Bronchial epithelial cell (primary cell): ENCODE data around the gene PHAF1. TPM values are rescaled to one million over a fixed set of nuclear protein-coding genes. Genes with fewer than 3 reads are reported as not detected.

Experiments
- DNase-seq: peaks from one replicate; pipeline ENCODE4 v3.0.0-alpha.2; 2010; ENCODE audit warnings: low read depth
- FAIRE-seq: peaks from 2 replicates; lab custom pipeline; 2011; peaks lifted over from hg19 to GRCh38; lab: Jason Lieb, UNC
- H3K27me3 ChIP-seq: 2 replicates; pipeline ENCODE4 v1.5.1; 2011; ENCODE audit warnings: low read length; ENCODE audit not compliant: control insufficient read depth, insufficient read depth
- H3K36me3 ChIP-seq: 2 replicates; pipeline ENCODE4 v1.5.1; 2011; ENCODE audit warnings: low read length; ENCODE audit not compliant: control insufficient read depth, insufficient read depth
- H3K4me3 ChIP-seq: 2 replicates; pipeline ENCODE4 v1.5.1; 2011; ENCODE audit warnings: mild to moderate bottlenecking, low read depth, low read length, control low read depth
- CTCF ChIP-seq: IDR thresholded peaks from 2 replicates; pipeline ENCODE4 v1.5.1; 2011; ENCODE audit warnings: mild to moderate bottlenecking, moderate library complexity, low read length, control low read depth, inconsistent platforms; ENCODE audit not compliant: insufficient read depth, severe bottlenecking
- total RNA-seq: library from RNA; depleted of rRNA; stranded (reverse); fragments of >200 nt; gene quantifications from 2 replicates; pipeline ENCODE4 v1.2.1, GENCODE V29; 2014

Gene PHAF1
- total RNA-seq, 1 donor from 2014 or later, result 7.6 TPM

- no peak for TF ChIP-seq CTCF
- FAIRE-seq (no peak), DNase-seq (no peak)
- H3K27me3 ChIP-seq, result no peaks in the 10 kb centered on the region
- no peak overlapping the region for H3K4me3 ChIP-seq
- H3K36me3 ChIP-seq, result peaks cover 2% of the 10 kb centered on the region
Observed at GRCh38 chr16:67180166-67180565, 70.4 kb downstream of the PHAF1 start.

- H3K27me3 ChIP-seq, result no peaks in the 10 kb centered on the region
- DNase-seq (peak; percentile 45), FAIRE-seq (no peak)
- H3K36me3 ChIP-seq, result no peaks in the 10 kb centered on the region
- no peak for TF ChIP-seq CTCF
- no peak overlapping the region for H3K4me3 ChIP-seq
Observed at GRCh38 chr16:67181346-67181745, 71.6 kb downstream of the PHAF1 start.

- FAIRE-seq (no peak), DNase-seq (no peak)
- Histone ChIP-seq H3K4me3 (no peak overlapping the region), H3K36me3 (no peaks in the 10 kb centered on the region), H3K27me3 (no peaks in the 10 kb centered on the region)
- TF ChIP-seq CTCF, result no peak
Observed at GRCh38 chr16:67182288-67182687, 72.5 kb downstream of the PHAF1 start.

GRCh38 chr16:67183284-67183626, 73.5 kb downstream of the PHAF1 start:
- FAIRE-seq (no peak), DNase-seq (no peak)
- H3K27me3 ChIP-seq, result no peaks in the 10 kb centered on the region
- H3K4me3 ChIP-seq, result peak overlapping the region; percentile 78
- H3K36me3 ChIP-seq, result no peaks in the 10 kb centered on the region
- no peak for TF ChIP-seq CTCF

GRCh38 chr16:67183627-67184452, 74.1 kb downstream of the PHAF1 start, which contains the start of gene MATCAP1:
Gene MATCAP1, minus strand, starts transcription at chr16:67183963. Its CDS starts 3,353 bp downstream, at chr16:67180610.
- FAIRE-seq (no peak), DNase-seq (peak; percentile 96)
- H3K27me3 ChIP-seq, result no peaks in the 10 kb centered on the region
- peak within 1 kb of the TSS; percentile 78 for H3K4me3 ChIP-seq
- no peaks in the 10 kb centered on the region for H3K36me3 ChIP-seq
- TF ChIP-seq CTCF, result no peak

GRCh38 chr16:67184453-67184994, 74.8 kb downstream of the PHAF1 start:
- peak overlapping the region; percentile 78 for H3K4me3 ChIP-seq
- DNase-seq (no peak), FAIRE-seq (no peak)
- TF ChIP-seq CTCF, result no peak
- H3K36me3 ChIP-seq, result no peaks in the 10 kb centered on the region
- H3K27me3 ChIP-seq, result no peaks in the 10 kb centered on the region
